HG03060 (cell line): ENCODE data around the gene ZNF860.
"Not testable (repeated sequence)": the region's sequence is repeated elsewhere in the genome, so short reads cannot be mapped to it uniquely, and the experiment has no call there.

Source experiments
- ATAC-seq: cut with Tn5 transposase; IDR thresholded peaks from one replicate; pipeline ENCODE4 v1.9.1; 2021; ENCODE audit warnings: low read depth, moderate number of reproducible peaks; ENCODE audit not compliant: unreplicated experiment

The ZNF860 gene

DNA sequence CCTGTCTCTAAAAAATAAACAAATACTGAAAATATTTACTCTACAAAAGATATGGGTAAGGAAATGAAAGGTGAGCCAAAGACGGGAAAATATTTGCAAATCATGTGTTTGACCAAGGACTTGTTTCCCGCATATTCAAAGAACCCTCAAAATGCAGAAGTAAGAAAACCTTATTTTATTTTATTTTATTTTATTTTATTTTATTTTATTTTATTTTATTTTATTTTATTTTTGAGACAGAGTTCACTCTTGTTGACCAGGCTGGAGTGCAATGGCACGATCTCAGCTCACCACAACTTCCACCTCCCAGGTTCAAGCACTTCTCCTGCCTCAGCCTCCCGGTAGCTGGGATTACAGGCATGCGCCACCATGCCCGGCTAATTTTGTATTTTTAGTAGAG lies 11.4 kb downstream of the ZNF860 start:
- not testable (repeated sequence) for ATAC-seq

- no peak for ATAC-seq
These were observed 12.3 kb downstream of the ZNF860 start for GRCh38 chr3:31993843-31994242.

- not testable (repeated sequence) for ATAC-seq
These were observed 13.5 kb downstream of the ZNF860 start for GRCh38 chr3:31995026-31995425.

DNA sequence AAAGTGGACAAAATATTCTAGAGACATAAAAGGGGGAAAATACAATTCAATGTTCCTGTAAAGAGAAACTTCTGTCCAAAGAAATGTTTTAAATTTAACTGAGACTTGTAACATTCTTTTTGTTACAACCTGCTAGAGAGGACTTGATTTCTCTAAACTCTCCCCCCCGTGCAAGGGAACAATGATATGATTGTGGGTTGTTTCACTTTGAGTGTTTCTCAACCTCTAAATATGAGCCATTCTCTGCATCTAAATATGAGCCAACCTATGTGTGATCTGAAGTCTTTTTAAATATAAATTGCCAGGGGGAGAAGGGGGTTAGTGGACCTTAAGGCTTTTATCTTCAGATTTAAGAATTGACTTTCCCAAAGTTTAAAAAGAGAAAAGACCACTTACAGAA lies 14.6 kb downstream of the ZNF860 start:
- ATAC-seq, result no peak

DNA sequence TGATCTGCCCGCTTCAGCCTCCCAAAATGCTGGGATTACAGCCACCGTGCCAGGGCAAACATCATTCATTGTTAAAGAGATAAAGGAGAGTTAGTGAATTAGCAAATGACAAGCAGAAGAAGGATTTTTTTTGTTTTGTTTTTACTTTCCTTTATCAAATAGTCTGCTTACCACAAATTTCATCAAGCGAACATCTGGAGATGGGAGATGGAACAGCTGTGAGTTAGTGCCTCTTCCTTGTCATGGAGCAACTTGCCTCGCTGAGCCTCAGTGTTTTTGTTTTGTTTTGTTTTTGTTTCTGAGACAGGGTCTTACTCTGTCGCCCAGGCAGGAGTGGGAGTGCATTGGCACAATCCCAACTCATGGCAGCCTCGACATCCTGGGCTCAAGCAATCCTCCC lies 15.9 kb downstream of the ZNF860 start:
- ATAC-seq, result no peak

DNA sequence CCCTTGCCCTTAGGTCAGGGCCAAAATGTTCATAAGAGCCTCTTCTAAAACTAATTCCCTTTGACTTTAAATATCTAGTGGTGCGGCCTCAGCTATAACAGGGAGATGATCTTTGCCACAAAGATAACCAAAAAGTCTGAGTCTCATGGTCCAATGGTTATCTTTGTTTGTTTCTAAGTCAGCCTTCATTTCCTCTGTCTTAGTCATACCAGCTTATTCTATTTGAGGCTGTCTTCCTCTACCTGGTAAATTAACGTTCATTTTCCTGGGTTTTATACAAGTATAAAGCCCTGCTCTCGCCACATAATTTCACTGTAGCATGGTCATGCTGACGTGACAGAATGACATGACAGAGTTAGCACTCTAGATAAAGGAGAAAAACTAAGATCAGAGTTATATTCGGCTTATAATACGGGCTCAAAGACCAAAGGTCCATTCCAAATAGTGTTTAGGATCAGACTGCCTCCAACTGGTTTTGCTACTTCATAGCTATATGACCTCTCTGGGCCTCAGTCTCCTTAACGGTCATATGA lies 18.4 kb downstream of the ZNF860 start:
- ATAC-seq, result peak; percentile 79

GRCh38 chr3:32000877-32001276 lies 19.3 kb downstream of the ZNF860 start:
- ATAC-seq, result no peak

GRCh38 chr3:32002561-32003368 lies 21.2 kb downstream of the ZNF860 start:
- no peak for ATAC-seq

DNA sequence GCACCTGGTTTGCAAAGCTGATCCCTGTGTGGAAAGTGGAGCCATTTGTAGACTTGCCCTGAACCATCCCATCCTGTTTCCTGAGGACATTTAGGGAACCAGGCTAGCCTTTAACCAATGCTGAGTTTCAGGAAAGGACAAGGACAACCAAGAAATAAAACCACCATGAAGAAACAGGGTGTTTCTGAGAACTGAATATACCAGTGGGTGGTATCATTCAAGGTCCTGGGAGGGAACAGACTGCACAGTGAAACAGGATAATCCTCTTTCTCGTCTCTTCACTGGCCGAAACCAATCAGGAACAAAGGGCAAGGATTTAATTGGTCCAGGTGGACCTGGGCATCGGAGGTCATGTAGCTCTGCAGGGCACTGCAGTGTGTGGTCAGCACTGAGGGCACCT lies 21.8 kb downstream of the ZNF860 start:
- ATAC-seq, result no peak

GRCh38 chr3:32004113-32004765 lies 22.7 kb downstream of the ZNF860 start:
- no peak for ATAC-seq

GRCh38 chr3:32009101-32009500 lies 27.6 kb downstream of the ZNF860 start:
- ATAC-seq, result no peak

- no peak for ATAC-seq
These were observed 28.4 kb downstream of the ZNF860 start for GRCh38 chr3:32009957-32010356.

- ATAC-seq, result not testable (repeated sequence)
These were observed 29.1 kb downstream of the ZNF860 start for GRCh38 chr3:32010699-32011098.

DNA sequence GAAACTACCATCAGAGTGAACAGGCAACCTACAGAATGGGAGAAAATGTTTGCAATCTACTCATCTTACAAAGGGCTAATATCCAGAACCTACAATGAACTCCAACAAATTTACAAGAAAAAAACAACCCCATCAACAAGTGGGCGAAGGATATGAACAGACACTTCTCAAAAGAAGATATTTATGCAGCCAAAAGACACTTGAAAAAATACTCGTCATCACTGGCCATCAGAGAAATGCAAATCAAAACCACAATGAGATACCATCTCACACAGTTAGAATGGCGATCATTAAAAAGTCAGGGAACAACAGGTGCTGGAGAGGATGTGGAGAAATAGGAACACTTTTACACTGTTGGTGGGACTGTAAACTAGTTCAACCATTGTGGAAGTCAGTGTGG lies 34.1 kb downstream of the ZNF860 start:
- ATAC-seq, result not testable (repeated sequence)

DNA sequence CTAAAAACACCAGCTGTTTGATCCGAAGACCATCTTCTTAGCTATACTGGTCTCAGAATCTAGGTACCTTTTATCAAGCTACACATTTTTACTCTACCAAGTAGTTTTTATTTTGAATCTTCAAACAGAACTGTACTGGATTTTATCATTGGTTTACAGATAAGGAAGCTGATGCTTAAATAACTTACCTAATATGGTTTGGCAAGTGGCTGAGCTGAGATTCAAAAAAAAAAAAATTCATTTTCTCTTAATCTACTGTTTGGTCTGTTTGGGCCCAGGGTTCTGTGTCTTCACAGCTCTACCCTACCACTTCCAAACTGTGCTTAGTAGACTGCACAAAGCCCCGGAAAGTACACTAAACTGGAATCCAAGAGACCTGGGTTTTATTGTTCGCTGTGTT lies 35.7 kb downstream of the ZNF860 start:
- ATAC-seq, result no peak

DNA sequence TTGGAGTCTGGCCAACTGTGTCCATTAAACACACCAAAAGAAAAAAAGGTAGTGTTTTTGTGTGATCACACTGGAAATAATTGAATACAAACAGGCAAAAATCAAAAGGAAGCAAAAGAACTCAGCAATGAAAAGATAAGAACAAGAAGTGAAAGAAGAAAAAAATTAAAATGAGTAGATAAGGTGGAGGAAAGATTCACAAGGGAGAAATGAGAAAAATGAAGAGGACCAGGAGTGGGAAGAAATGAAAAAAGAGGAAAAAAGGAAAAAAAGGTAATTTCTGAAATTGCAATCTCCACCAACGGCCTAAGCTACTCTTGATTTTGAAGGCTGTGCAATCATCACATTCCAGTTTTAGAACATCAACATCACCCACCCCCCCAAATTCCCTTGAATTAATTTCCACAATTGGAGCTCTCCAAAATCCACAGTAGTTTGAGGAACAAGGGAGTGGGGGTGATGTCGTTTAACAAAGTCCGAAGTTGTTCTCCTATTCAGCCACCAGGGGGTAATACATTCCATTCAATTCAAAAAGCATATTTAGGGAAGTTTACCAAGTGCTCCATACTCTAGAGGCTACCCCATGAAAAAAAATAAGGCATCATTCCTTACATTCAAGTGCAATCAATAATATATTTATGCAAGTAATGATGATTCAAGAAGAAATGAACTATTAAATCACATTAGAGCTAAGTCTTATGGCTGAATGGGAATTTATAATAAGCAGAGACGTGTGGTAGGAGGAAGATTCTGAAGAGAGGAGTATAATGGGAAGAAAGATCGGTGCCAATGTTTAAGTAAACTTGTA lies 37.4 kb downstream of the ZNF860 start:
- ATAC-seq, result peak; percentile 55

DNA sequence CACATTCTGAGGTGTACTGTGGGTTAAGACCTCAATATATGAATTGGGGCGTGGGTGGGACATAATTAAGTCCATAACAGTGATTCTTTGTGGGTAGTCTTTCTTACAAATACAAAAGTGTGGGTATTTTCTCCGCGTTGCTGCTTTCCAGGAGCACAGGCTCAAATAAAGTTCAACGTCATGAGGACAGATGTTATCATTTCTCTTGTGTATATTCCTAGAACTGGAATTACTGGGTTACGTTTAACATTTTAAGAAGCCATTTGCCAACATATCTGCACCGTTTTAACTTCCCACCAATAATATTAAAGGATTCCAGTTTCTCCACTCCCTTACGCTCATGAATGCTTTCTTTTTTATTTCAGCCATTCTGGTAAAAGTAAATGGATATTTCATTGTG lies 39.6 kb downstream of the ZNF860 start:
- ATAC-seq, result no peak

DNA sequence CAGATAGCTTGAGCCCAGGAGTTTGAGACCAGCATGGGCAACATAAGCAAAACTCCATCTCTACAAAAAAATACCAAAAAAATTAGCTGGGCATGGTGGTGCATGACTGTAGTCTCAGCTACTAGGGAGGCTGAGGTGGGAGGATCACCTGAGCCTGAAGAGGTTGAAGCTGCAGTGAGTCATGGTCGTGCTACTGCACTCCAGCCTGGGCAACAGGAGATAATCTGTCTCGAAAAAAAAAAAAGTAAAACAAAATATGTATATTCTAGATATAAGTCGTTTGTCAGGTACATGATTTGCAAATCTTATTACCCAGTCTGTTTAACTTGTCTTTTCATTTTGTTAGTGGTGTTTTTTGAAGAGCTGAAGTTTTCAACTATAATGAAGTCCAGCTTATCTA lies 40.2 kb downstream of the ZNF860 start:
- no peak for ATAC-seq

DNA sequence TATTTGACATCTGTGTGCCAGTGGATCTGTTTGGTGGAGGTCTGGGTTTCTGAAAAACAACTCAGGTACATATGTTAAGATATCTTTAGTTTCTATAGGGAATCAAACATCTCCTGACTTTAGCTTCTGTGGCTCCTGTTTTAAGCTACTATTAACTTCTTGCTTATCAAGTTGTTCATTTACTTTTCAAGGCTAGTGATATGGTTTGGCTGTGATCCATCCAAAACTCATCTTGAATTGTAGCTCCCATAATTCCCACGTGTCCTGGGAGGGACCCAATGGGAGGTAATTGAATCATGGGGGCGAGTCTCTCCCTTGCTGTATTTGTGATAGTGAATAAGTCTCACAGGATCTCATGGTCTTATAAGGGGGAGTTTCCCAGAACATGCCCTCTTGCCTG lies 41.4 kb downstream of the ZNF860 start:
- no peak for ATAC-seq

DNA sequence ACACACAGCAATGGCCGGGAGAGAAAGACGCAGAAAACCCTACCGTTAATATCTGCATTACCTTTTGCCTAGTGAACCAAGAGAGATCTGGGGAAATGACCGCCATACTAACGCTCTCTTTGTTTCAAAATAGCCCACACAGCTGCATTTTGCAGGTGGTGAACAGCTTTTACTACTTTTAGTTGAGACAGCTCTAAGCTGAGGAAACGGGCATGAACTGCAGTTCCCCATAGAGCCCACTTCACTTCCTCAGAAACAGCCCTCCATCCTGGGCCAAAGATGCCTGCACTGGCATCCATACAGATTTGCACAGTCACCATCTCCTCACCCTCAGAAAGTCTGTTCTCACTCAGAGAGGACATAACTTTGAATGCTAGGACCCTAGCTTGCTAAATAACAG lies 45.0 kb downstream of the ZNF860 start:
- ATAC-seq, result no peak

GRCh38 chr3:32037932-32038267 lies 56.4 kb downstream of the ZNF860 start:
- ATAC-seq, result no peak
